DMS153 (cell line): ENCODE measurements around the gene MDM2.

Experiments used
- DNase-seq: peaks from one replicate; lab custom pipeline; 2025; lab: John Stamatoyannopoulos, UW

Gene MDM2

GRCh38 chr12:68877583-68877982, 69.6 kb downstream of the MDM2 start:
- no peak for DNase-seq

- no peak for DNase-seq
Measured at GRCh38 chr12:68878283-68878682, 70.3 kb downstream of the MDM2 start.

- DNase-seq, result no peak
Measured at GRCh38 chr12:68878846-68879245, 70.9 kb downstream of the MDM2 start.

- no peak for DNase-seq
Measured at GRCh38 chr12:68880660-68881325, 72.8 kb downstream of the MDM2 start.

- no peak for DNase-seq
Measured at GRCh38 chr12:68882251-68882964, 74.4 kb downstream of the MDM2 start.

- no peak for DNase-seq
Measured at GRCh38 chr12:68883151-68883550, 75.2 kb downstream of the MDM2 start.

GRCh38 chr12:68884251-68884650, 76.3 kb downstream of the MDM2 start:
- no peak for DNase-seq

- DNase-seq, result no peak
Measured at GRCh38 chr12:68885381-68885780, 77.4 kb downstream of the MDM2 start.

- DNase-seq, result no peak
Measured at GRCh38 chr12:68886636-68887572, 78.9 kb downstream of the MDM2 start.

- no peak for DNase-seq
Measured at GRCh38 chr12:68887641-68888040, 79.7 kb downstream of the MDM2 start.

GRCh38 chr12:68888243-68888642, 80.3 kb downstream of the MDM2 start:
- DNase-seq, result no peak

- DNase-seq, result no peak
Measured at GRCh38 chr12:68890701-68891113, 82.7 kb downstream of the MDM2 start.

GRCh38 chr12:68891141-68891540, 83.2 kb downstream of the MDM2 start:
- no peak for DNase-seq

- DNase-seq, result no peak
Measured at GRCh38 chr12:68893201-68893600, 85.2 kb downstream of the MDM2 start.

GRCh38 chr12:68893741-68894140, 85.8 kb downstream of the MDM2 start:
- no peak for DNase-seq

GRCh38 chr12:68894276-68894855, 86.4 kb downstream of the MDM2 start:
- no peak for DNase-seq

- DNase-seq, result no peak
Measured at GRCh38 chr12:68896881-68897540, 89.0 kb downstream of the MDM2 start.

GRCh38 chr12:68899251-68899771, 91.3 kb downstream of the MDM2 start:
- DNase-seq, result no peak

- DNase-seq, result no peak
Measured at GRCh38 chr12:68900241-68900640, 92.3 kb downstream of the MDM2 start.
